Activated CD4-positive, alpha-beta T cell treated with anti-CD3 and anti-CD28 coated beads, Interleukin-2, Interleukin-4, amounts not matched to agents 100 ng/mL and 50 ng/mL, durations not matched to agents 16 hours and 8 hours (primary cell): Measurements from ENCODE around the gene SH3BGR.
"Not testable (repeated sequence)": the region's sequence is repeated elsewhere in the genome, so short reads cannot be mapped to it uniquely, and the experiment has no call there.

Experiments used
- DNase-seq: peaks from one replicate; pipeline ENCODE4 v3.0.0-alpha.2; 2020; ENCODE audit warnings: low spot score

SH3BGR gene

DNA sequence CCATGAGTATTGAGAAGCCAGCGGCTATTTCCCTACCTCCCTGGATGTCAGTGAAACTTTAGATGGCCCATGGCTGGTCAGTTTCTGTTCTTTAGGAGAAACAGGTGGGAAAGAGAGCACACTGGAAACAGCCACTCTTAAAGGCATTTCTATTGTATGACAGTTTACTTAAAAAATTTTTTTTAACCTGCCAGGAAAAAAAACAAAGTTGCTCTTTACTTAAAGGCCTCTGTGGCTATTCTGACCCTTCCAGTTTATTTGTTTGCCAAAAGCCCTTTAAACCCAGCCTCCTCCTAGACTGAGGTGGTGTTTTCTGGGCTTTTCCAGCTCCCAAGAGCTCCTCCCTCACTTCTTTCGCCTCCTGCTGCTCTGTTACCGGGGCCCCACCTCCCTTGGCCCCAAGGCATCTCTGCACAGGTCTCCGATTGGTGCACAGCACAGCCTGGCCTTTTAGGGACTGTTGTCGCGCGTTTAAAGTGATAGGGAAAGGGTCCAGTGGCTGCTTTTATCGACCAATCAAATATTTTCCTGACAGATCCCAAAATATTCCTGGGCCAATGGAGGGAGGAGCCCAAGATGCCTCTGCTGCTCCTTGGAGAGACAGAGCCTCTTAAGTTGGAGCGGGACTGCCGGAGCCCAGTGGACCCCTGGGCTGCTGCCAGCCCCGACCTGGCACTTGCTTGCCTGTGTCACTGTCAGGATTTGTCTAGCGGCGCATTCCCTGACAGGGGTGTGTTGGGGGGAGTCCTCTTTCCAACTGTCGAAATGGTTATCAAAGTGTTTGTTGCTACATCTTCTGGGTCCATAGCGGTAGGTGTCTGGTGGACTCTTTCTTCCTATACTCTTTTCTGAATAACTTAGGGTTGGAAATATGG lies at the start of gene SH3BGR:
Gene SH3BGR, plus strand, starts transcription at position 639 of the 875 bp plus-strand sequence. Its CDS starts 127 bp downstream, at position 766.
- DNase-seq: no peak

GRCh38 chr21:39406065-39406464 lies 45.7 kb upstream of the SH3BGR start:
- DNase-seq: no peak

DNA sequence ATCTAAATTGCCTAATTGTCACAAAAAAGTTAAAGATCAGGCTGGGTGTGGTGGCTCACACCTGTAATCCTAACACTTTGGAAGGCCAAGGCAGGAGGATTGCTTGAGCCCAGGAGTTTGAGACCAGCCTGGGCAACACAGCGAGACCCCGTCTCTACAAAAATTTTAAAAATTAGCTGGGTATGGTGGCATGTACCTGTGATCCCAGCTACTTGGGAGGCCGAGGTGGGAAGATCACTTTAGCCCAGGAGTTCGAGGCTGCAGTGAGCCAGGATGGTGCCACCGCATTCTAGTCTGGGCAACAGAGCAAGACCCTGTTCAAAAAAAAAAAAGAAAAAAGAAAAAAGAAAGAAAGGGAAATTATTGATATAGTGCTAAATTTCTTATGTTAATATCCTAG lies 32.6 kb upstream of the SH3BGR start:
- DNase-seq: not testable (repeated sequence)

DNA sequence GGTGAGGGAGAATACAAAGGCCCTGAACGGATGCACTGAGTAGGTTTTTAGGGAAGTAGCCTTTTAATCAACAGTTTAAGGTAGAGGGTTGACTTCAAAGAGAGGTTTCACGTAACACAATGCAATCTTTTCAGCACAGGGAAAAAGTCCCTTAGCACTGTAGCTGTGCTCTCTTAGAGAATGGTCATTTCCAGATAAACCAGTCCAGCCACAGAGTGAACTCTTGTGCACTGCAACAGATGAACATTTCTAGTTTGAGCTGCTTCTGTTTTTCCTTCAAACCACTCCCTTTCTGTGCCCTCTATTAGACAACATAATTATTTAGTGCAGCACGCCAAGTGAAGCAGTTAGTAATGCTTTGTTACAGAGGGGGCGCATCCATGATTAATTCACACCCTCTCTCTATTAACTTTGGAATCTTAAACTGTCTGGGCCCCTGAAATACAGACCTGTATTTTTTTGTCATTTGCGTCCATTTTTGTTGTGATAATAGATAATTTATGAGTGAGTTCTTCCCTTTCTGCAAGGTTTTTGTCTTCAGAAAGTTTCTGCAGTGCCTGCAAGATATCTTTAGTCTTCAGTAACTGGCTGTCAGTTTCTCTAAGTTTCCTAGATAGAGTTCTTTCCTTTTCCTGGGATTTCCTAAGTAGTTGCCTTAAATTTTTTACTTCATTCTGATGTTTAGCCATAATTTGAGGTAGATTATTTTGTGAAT lies 29.1 kb upstream of the SH3BGR start:
- DNase-seq: no peak

- no peak for DNase-seq
These were observed 22.3 kb upstream of the SH3BGR start for GRCh38 chr21:39429445-39429844.

- no peak for DNase-seq
These were observed 21.8 kb upstream of the SH3BGR start for GRCh38 chr21:39430016-39430415.

DNA sequence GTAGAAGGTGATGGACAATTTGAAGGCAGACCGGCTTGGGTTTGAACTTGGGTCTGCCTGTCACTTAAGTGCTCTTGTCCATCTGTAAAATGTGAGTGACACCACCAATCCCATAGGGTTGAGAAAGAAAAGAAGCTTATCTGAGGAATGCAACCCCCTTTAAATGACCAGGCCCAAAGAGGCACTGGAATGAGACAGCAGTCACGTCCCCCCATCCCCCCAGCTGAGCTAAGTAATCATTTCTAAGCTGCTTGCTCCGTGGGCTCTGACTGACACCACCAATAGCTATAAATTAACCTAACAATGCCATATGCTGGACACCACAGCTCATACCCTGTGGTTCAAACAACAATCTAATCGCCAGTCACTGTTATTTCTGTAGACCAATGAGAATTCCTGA lies 21.3 kb upstream of the SH3BGR start:
- DNase-seq: no peak

DNA sequence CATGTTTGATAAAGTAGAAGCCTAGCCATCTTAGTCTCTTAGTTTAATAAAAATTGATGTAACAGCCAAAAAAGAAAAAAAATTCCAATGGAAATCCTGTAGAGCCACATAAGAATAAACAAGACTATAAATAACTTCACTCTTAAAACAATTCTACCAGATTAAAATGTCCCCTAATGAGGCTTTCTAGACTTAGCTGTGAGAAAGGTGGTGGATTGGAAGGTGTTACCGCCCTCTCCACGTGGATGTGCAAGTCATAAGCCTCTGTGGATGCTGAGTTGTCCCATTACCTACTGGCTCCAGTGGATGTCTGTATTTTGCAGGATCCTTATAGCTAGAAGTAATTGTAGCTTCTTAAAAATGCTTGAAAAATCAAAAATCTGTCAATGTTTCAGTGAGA lies 20.8 kb upstream of the SH3BGR start:
- no peak for DNase-seq

- DNase-seq: no peak
These were observed 16.8 kb upstream of the SH3BGR start for GRCh38 chr21:39434950-39435349.

GRCh38 chr21:39439232-39439631 lies 12.5 kb upstream of the SH3BGR start:
- no peak for DNase-seq

GRCh38 chr21:39441502-39442475 lies 10.0 kb upstream of the SH3BGR start:
- DNase-seq: peak; percentile 58

- DNase-seq: no peak
These were observed 7.2 kb upstream of the SH3BGR start for GRCh38 chr21:39444421-39445180.

GRCh38 chr21:39445321-39446269 lies 6.2 kb upstream of the SH3BGR start, which contains the start of gene LCA5L:
TSS of gene LCA5L (minus strand) at chr21:39445778. CDS start at chr21:39428493, 17,285 bp downstream.
- peak; percentile 92 for DNase-seq

DNA sequence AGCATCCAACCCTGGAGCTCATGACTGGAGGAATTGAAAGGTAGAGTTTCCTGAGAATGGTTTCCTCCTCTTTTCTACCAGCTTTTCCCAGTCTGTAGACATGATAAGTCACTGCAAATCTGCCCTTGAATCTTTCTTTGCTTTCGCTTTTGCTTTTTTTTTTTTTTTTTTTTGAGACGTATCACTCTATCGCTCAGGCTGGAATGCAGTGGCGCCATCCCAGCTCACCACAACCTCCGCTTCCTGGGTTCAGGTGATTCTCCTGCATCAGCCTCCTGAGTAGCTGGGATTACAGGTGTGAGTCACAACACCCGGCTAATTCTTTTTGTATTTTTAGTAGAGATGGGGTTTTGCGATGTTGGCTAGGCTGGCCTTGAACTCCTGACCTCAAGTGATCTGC lies 4.5 kb upstream of the SH3BGR start:
- no peak for DNase-seq

- DNase-seq: no peak
These were observed 618 bp downstream of the SH3BGR start for GRCh38 chr21:39452207-39452969.

- DNase-seq: no peak
These were observed 1.2 kb downstream of the SH3BGR start for GRCh38 chr21:39452970-39453342.

DNA sequence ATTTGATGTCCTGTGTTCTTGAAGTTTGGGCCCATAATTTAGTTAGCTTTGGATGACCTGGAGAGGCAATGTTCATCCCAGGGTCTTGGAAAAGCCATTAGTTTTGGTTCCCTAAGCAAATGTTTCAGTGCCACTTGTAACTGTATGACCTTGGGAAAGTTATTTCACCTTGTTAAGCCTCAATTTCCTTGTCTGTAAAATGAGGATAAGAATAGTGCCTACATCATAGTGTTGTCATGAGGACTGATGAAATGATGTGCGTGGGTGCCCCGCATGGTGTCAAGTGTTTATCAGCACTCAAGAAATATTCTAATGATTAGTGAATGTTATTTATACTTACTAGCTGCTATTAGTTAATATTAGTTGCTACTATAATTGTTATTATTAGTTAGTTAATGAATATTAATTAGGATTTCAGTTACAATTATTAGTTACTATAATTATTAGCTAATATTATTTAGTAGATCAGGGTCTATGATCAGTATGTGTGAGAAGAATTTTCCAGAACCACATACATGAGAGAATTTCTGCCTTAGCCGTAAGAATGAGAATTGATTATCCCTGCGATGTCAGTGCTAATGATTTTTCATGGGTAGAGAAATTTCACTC lies 1.9 kb downstream of the SH3BGR start:
- DNase-seq: no peak

DNA sequence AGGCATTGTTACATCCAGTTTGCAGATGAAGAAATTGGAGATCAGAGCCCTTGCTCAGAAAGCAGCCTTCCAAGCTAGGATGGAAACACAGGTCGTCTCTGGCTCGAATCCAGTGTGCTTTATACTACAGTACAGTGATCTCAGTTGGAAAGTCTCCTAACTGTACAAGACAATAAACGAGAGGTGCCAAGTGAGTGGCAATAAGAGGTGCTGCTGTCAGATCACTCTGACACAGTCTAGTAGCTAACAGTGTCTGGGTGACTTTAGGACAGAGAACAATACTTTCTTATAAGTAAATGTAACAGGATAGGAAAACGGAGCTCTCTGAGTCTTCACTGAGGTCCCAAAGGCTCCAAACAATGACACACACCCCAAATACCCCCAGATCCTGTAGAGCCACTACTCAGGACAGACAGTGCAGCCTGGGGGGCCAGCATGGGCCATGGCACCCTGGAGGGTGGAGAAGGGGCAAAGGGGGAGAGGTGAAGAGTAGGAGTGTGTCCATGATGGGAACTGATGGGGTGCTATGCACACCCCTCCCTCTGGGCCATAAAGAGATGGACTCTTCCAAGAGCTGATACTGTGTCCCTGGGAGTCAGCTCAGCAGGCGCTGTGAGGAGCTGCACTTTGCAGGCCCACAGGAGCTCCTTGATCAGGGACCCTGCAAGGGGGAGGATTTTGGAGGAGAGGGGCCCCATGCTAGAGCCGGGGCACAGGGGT lies 3.3 kb downstream of the SH3BGR start:
- no peak for DNase-seq
